Heart right ventricle (tissue), 16 donors: Measurements from ENCODE around the gene MYO5C. TPM values are rescaled to one million over a fixed set of nuclear protein-coding genes. Genes with fewer than 3 reads are reported as not detected.

Experiments
- ATAC-seq, 8 donors: fragments of 200-7000 bp; cut with Tn5 transposase; one replicate each; pipeline ENCODE4 v1.9.1; 2020; ENCODE audit warnings: mild to moderate bottlenecking in 8 of 8, moderate library complexity in 8 of 8, moderate number of reproducible peaks in 1 of 8
- DNase-seq, 2 donors: peaks; one replicate each; pipeline ENCODE4 v3.0.0-alpha.2; 2020
- H3K27ac ChIP-seq, 10 donors: fragments of 200-600 bp; sonication (generic) in 2 of 10; one replicate each; pipeline versions ENCODE4 v1.5.0 to v1.8.0; 2020 to 2022; ENCODE audit warnings: mild to moderate bottlenecking in 3 of 10
- H3K27me3 ChIP-seq, 7 donors: fragments of 200-600 bp; one replicate each; pipeline ENCODE4 v1.8.0; 2021 to 2022; ENCODE audit warnings: mild to moderate bottlenecking in 2 of 7
- H3K36me3 ChIP-seq, 9 donors: fragments of 200-600 bp; sonication (generic) in 1 of 9; one replicate each; pipeline versions ENCODE4 v1.5.0 to v1.8.0; 2020 to 2022; ENCODE audit warnings: mild to moderate bottlenecking in 2 of 9
- H3K4me1 ChIP-seq, 9 donors: fragments of 200-600 bp; sonication (generic) in 1 of 9; one replicate each; pipeline versions ENCODE4 v1.5.0 to v1.8.0; 2020 to 2022; ENCODE audit warnings: mild to moderate bottlenecking in 4 of 9
- H3K4me3 ChIP-seq, 10 donors: fragments of 200-600 bp; sonication (generic) in 2 of 10; one replicate each; pipeline versions ENCODE4 v1.5.0 to v1.8.0; 2020 to 2022; ENCODE audit warnings: mild to moderate bottlenecking in 7 of 10, moderate library complexity in 2 of 10
- H3K9me3 ChIP-seq, 11 donors: fragments of 200-600 bp in 10 of 11; sonication (generic) in 2 of 11; one replicate each; pipeline versions ENCODE4 v1.5.0 to v1.8.0; 2013 to 2022; ENCODE audit warnings: mild to moderate bottlenecking in 2 of 11, control low read depth in 1 of 11, moderate library complexity in 1 of 11
- WGBS, 2 donors: extraction: QIAGEN DNeasy Blood & Tissue Kit; methylation state at CpG; one replicate each; pipeline ENCODE4 v1.1.7; 2013; ENCODE audit warnings: inconsistent platforms in 1 of 2; 5-methylcytosine and 5-hydroxymethylcytosine counted together
- intact Hi-C, 10 donors: fragments of 100-400 bp; cut with DNase I; formaldehyde crosslinking; loops; one replicate each; pipeline versions ENCODE4 v1.11.1 to v1.14.2; 2022
- microRNA-seq, 2 donors: library from miRNA; unstranded; fragments of <30 nt; microRNA quantifications; one replicate each; pipeline ENCODE4 v1.2.0, GENCODE V29; 2021
- polyA plus RNA-seq, 2 donors: library from polyadenylated mRNA; stranded (reverse); fragments of 200-250 nt; gene quantifications; one replicate each; pipeline ENCODE4 v1.2.3, GENCODE V29; 2013
- total RNA-seq, 10 donors: library from RNA; stranded (reverse); fragmentation: NEBNext Ultra II Directional in 3 of 10; extraction: Animal tissue kit (Norgen Biotek cat#: 25700) in 3 of 10; gene quantifications; one replicate each; pipeline versions ENCODE4 v1.2.1 to v1.2.4, GENCODE V29; 2021 to 2023
- TF ChIP-seq, protein P1 (sequence below), 9 donors: fragments of 200-600 bp; sonication (generic) in 2 of 9; IDR thresholded peaks; one replicate each; pipeline versions ENCODE4 v1.5.0 to v1.8.0; 2021 to 2022; ENCODE audit warnings: antibody characterized with exemption in 9 of 9, mild to moderate bottlenecking in 5 of 9, moderate library complexity in 1 of 9
- donor health status: Arrhythmogenic right ventricular cardiomyopathy.
- donor health status: ischemic (EF 13 %, LVEDD 7.1; RV severe dilation, severe dysfunction).
- donor health status: healthy with polysubstance abuse.
- donor health status: DM: no; HTN: yes; CAD: no.
- donor health status: DM: no; HTN: no; CAD: no.
- donor health status: ischemic (EF 25% LVEDD 6.9; RV normal size, moderate dysfunction).
- donor health status: ischemic (EF 25% LVEDD 5.7; RV mildly dilated, moderate dysfunction).
- donor health status: healthy.
- donor health status: DM: yes; HTN: yes; CAD: no.
- donor health status: Ischemic cardiomyopathy.
- donor health status: ischemic (EF 35%, LVEDD 5.7; RV mildly dilated, moderate dysfunction).
- donor health status: nonischemic (EF 11% LVEDD 7.7; RV severe dilation, severe dysfunction).
- donor health status: DM: yes; HTN: yes; CAD: no.
- donor health status: PGD.
- donor health status: ischemic (EF 29% LVEDD 5.4; RV normal size, mild dysfunction).
- donor health status: nonischemic (EF 23%, LVEDD 6.1; RV moderate dilation, normal function).

Gene MYO5C
- total and polyA plus RNA-seq, 12 donors = 0.75 to 3.5 (median 2.1) TPM

GRCh38 chr15:52143873-52144272 is 151.7 kb downstream of the MYO5C start:
- peak in 1 of 8 donors; percentile 29 for ATAC-seq
- H3K27ac ChIP-seq = no peak overlapping the region
- peaks cover 0 to 30% (median 0%) of the 10 kb centered on the region in 9 donors for H3K36me3 ChIP-seq
- intact Hi-C loops = loop anchor here in 2 of 10 donors (10.0 kb wide), 2 partner anchors 169 to 179 kb away; partner anchors contain the start of gene LEO1 (in 1 of the 2)
- H3K4me3 ChIP-seq = no peak overlapping the region
- H3K9me3 ChIP-seq = no peaks in the 10 kb centered on the region
- H3K4me1 ChIP-seq = peaks cover 0 to 10% (median 0%) of the 10 kb centered on the region in 9 donors
- no peak for DNase-seq
- H3K27me3 ChIP-seq = no peaks in the 10 kb centered on the region
- 69 to 75% methylated on average over 11 of the region's 11 CpGs for WGBS, 2 donors
- TF ChIP-seq, protein P1, sequence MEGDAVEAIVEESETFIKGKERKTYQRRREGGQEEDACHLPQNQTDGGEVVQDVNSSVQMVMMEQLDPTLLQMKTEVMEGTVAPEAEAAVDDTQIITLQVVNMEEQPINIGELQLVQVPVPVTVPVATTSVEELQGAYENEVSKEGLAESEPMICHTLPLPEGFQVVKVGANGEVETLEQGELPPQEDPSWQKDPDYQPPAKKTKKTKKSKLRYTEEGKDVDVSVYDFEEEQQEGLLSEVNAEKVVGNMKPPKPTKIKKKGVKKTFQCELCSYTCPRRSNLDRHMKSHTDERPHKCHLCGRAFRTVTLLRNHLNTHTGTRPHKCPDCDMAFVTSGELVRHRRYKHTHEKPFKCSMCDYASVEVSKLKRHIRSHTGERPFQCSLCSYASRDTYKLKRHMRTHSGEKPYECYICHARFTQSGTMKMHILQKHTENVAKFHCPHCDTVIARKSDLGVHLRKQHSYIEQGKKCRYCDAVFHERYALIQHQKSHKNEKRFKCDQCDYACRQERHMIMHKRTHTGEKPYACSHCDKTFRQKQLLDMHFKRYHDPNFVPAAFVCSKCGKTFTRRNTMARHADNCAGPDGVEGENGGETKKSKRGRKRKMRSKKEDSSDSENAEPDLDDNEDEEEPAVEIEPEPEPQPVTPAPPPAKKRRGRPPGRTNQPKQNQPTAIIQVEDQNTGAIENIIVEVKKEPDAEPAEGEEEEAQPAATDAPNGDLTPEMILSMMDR (IDR thresholded peaks at IDR 0.05) = no peak

Small RNA genes within 50 kb of the gene (microRNA-seq; reads per million reads assigned to microRNA genes)
- 0 reads per million in 2 donors for gene MIR1266

Other genes starting within 250 kb of the MYO5C start
- not detected for gene BCL2L10, start 183.0 kb downstream of the MYO5C start, total RNA-seq
- under 1 TPM in 1 of 2 donors, not detected in 1; 0.04 TPM for gene BCL2L10, start 183.0 kb downstream of the MYO5C start, polyA plus RNA-seq
- 10 to 100 TPM in 4 of 10 donors, 1 to 10 TPM in 6; 6.4 to 12.8 (median 8.5) TPM for gene GNB5, start 104.4 kb downstream of the MYO5C start, total RNA-seq
- 1 to 10 TPM; 4.7 to 6.8 TPM for gene GNB5, start 104.4 kb downstream of the MYO5C start, polyA plus RNA-seq
- gene MYO5A, start 233.1 kb upstream of the MYO5C start, total RNA-seq = 10 to 100 TPM in 1 of 10 donors, 1 to 10 TPM in 9; 5.0 to 15.7 (median 6.9) TPM
- gene MYO5A, start 233.1 kb upstream of the MYO5C start, polyA plus RNA-seq = 1 to 10 TPM; 3.1 to 3.7 TPM